M059J (cell line): ENCODE results near the gene PAXX. TPM values are rescaled to one million over a fixed set of nuclear protein-coding genes. Genes with fewer than 3 reads are reported as not detected.

Experiments
- DNase-seq: peaks from one replicate; pipeline ENCODE4 v3.0.0-alpha.2; 2012; ENCODE audit warnings: low read depth
- total RNA-seq: library from RNA; depleted of rRNA; stranded (reverse); fragments of >200 nt; shearing (Covaris generic); gene quantifications from 2 replicates; pipeline ENCODE4 v1.2.3, GENCODE V29; 2014; rRNA removed

The PAXX gene
- 53.1 and 59.0 TPM in 2 replicates for total RNA-seq

GRCh38 chr9:136991993-136992818 is at the start of gene PAXX:
TSS of gene PAXX (plus strand) at chr9:136992422. CDS start at chr9:136992444, 22 bp downstream.
- peak; percentile 82 for DNase-seq

GRCh38 chr9:136942881-136943230 is 49.4 kb upstream of the PAXX start:
- no peak for DNase-seq

GRCh38 chr9:136943291-136944211 is 48.7 kb upstream of the PAXX start:
- peak; percentile 52 for DNase-seq

- DNase-seq: peak; percentile 66
Observed at GRCh38 chr9:136944212-136944518, 48.1 kb upstream of the PAXX start.

- DNase-seq: peak; percentile 92
Observed at GRCh38 chr9:136944519-136945332, 47.5 kb upstream of the PAXX start, which contains the start of the genes C8G and FBXW5. TSS of gene C8G (plus strand) at chr9:136945243. CDS start at chr9:136945321, 78 bp downstream. TSS of gene FBXW5 (minus strand) at chr9:136944738. CDS start at chr9:136944083, 655 bp downstream.

GRCh38 chr9:136945333-136946227 is 46.6 kb upstream of the PAXX start:
- no peak for DNase-seq

- DNase-seq: no peak
Observed at GRCh38 chr9:136946228-136947027, 45.8 kb upstream of the PAXX start.

GRCh38 chr9:136947028-136947891 is 45.0 kb upstream of the PAXX start:
- no peak for DNase-seq

- peak; percentile 43 for DNase-seq
Observed at GRCh38 chr9:136947955-136948510, 44.2 kb upstream of the PAXX start.

- DNase-seq: no peak
Observed at GRCh38 chr9:136949239-136949816, 42.9 kb upstream of the PAXX start.

GRCh38 chr9:136949817-136950655 is 42.2 kb upstream of the PAXX start:
- DNase-seq: peak; percentile 91

GRCh38 chr9:136950656-136951276 is 41.5 kb upstream of the PAXX start:
- DNase-seq: peak; percentile 39

- no peak for DNase-seq
Observed at GRCh38 chr9:136951541-136952320, 40.5 kb upstream of the PAXX start, which contains the start of gene LCN12. TSS of gene LCN12 (plus strand) at chr9:136952273. CDS start at chr9:136952328, 55 bp downstream.

- no peak for DNase-seq
Observed at GRCh38 chr9:136952321-136952850, 39.8 kb upstream of the PAXX start.
